Breast epithelium (tissue), 3 donors: Measurements from ENCODE around the gene ST6GALNAC6.

Experiments used
- POLR2A ChIP-seq: fragments of 450-650 bp; IDR thresholded peaks from one replicate; pipeline ENCODE4 v1.6.1; 2016; ENCODE audit warnings: antibody characterized with exemption, mild to moderate bottlenecking, moderate library complexity
- POLR2AphosphoS5 ChIP-seq, 3 donors: sonication (generic); formaldehyde crosslinking; IDR thresholded peaks; one replicate each; pipeline ENCODE4 v1.6.1; 2017; ENCODE audit warnings: antibody characterized with exemption in 3 of 3
- TF ChIP-seq, protein P1 (sequence below), 3 donors: fragments of 450-650 bp; IDR thresholded peaks; one replicate each; pipeline ENCODE4 v1.5.1; 2016 to 2017; ENCODE audit warnings: antibody characterized with exemption in 3 of 3, mild to moderate bottlenecking in 3 of 3, moderate library complexity in 3 of 3

DNA sequence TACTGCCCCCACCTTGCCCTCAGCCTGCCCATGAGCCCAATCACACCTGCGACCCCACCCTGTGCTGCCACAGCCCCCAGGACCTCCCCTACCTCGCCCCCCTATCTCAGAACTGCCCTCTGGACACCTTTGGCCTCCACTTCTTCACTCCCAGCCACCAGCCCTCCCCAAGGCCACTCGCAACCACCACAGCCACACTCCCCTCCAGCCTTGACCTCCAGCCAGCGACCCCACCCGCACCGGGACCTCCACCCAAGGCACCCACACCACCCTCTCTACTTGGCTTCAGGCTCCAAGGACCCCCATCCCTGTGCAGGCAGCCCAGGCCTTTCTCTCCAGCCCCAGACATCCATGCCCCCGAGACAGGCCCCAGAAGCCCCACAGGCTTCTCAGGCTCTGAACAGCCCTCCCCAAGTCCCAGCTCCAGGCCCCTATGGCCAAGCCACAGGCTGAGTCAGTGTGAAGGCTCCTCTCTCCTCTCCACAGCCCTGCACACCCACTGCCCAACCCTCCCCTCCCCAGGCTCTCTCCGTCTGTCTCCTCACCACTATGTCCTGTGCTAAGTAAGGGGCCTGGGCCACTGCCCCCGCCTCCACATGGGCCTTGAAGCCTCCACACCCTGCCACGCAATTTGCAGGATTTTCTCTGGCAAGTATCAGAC is 24.0 kb downstream of the ST6GALNAC6 start:
- TF ChIP-seq, protein P1, sequence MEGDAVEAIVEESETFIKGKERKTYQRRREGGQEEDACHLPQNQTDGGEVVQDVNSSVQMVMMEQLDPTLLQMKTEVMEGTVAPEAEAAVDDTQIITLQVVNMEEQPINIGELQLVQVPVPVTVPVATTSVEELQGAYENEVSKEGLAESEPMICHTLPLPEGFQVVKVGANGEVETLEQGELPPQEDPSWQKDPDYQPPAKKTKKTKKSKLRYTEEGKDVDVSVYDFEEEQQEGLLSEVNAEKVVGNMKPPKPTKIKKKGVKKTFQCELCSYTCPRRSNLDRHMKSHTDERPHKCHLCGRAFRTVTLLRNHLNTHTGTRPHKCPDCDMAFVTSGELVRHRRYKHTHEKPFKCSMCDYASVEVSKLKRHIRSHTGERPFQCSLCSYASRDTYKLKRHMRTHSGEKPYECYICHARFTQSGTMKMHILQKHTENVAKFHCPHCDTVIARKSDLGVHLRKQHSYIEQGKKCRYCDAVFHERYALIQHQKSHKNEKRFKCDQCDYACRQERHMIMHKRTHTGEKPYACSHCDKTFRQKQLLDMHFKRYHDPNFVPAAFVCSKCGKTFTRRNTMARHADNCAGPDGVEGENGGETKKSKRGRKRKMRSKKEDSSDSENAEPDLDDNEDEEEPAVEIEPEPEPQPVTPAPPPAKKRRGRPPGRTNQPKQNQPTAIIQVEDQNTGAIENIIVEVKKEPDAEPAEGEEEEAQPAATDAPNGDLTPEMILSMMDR (IDR thresholded peaks at IDR 0.05), result no peak
- TF ChIP-seq POLR2A (no peak), POLR2AphosphoS5 (IDR thresholded peaks at IDR 0.05) (no peak)
